Measurements from ENCODE around the gene CAPG. TPM values are rescaled to one million over a fixed set of nuclear protein-coding genes. Genes with fewer than 3 reads are reported as not detected.
"Not testable (repeated sequence)": the region's sequence is repeated elsewhere in the genome, so short reads cannot be mapped to it uniquely, and the experiment has no call there.

CAPG gene, protein sequence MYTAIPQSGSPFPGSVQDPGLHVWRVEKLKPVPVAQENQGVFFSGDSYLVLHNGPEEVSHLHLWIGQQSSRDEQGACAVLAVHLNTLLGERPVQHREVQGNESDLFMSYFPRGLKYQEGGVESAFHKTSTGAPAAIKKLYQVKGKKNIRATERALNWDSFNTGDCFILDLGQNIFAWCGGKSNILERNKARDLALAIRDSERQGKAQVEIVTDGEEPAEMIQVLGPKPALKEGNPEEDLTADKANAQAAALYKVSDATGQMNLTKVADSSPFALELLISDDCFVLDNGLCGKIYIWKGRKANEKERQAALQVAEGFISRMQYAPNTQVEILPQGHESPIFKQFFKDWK
- total RNA-seq, result 62.6 TPM

DNA sequence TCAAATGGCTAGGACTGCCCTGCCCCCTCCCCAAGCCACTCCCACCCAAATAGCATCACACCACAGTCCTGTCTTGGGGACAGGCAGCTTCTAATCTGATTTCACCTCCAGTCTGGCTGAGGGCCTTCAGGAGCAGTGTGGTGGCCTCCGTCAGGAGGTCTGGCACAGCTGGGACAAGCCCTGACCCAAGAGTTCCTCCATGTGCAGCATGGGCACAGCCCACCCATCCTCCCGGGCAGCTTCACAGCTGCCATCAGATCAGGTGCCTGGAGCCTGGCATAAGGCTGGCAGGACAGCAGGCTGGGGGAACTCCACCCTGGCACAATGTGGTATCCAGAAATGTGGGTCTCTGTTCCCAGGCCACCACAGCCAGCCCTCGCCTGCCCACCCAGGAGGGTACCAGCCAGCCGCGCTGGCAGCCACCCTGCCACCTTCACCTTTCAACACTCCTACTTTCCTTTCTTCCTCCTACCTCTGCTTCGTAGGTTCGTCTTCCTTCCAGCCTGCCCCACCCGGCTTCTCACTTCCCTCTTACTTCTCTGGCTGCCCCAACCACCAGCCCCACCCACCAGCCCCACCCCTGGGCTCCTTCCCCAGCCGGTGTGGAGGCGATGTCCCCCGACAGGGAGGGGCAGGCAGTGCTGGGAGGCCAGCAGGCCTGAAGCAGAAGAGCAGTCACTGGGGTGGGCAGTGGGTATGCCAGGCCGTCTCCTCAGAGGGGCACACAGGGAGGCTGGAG, at the start of gene CAPG:
CAPG (minus strand) TSS at position 522 of the 739 bp plus-strand sequence. CDS start 8,221 bp downstream, outside the sequence.
- DNase-seq, result no peak

DNA sequence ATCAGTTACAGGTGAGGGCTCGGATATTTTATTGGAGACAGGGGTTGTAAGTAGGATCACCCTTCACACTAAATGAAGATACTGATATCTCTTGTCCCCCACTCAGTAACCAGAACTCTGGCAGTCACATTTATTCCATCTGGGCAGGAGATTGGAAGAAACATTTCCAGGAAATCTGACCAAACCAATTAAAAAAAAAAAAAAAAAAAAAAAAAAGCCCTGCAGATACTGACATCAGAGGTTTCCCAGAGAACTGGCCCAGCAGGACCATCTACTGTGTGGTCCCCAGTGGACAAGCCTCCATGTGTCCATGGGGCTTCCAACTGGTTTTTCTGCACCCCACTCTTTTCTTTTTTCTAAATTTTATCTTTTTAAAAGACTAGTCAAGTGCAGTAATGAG, 49.6 kb upstream of the CAPG start:
- DNase-seq, result no peak

- DNase-seq, result no peak
These were observed 48.7 kb upstream of the CAPG start for GRCh38 chr2:85458601-85459563.

- DNase-seq, result no peak
These were observed 47.7 kb upstream of the CAPG start for GRCh38 chr2:85457877-85458316.

DNA sequence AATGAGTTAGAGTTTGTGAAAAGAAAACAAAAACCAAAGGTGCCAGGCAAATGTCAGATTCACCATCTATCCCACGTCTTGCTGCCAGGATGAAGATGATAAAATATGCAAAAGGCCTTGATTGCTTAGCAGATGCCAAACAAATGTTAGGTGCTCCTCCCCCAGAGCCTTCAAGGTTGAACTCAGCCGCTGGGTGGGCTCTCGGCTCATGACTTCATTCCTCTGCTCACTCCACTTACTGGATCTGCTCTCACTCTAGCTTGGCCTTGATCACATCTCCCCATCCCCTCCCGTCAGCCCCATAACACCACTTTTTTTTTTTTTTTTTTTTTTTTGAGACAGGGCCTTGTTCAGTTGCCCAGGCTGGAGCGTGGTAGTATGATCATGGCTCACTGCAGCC, 46.9 kb upstream of the CAPG start:
- DNase-seq, result no peak

- DNase-seq, result no peak
These were observed 45.5 kb upstream of the CAPG start for GRCh38 chr2:85455552-85456090.

GRCh38 chr2:85453571-85453970, 43.4 kb upstream of the CAPG start:
- DNase-seq, result no peak

- no peak for DNase-seq
These were observed 42.1 kb upstream of the CAPG start for GRCh38 chr2:85452237-85452636.

- no peak for DNase-seq
These were observed 39.0 kb upstream of the CAPG start for GRCh38 chr2:85449214-85449588.

DNA sequence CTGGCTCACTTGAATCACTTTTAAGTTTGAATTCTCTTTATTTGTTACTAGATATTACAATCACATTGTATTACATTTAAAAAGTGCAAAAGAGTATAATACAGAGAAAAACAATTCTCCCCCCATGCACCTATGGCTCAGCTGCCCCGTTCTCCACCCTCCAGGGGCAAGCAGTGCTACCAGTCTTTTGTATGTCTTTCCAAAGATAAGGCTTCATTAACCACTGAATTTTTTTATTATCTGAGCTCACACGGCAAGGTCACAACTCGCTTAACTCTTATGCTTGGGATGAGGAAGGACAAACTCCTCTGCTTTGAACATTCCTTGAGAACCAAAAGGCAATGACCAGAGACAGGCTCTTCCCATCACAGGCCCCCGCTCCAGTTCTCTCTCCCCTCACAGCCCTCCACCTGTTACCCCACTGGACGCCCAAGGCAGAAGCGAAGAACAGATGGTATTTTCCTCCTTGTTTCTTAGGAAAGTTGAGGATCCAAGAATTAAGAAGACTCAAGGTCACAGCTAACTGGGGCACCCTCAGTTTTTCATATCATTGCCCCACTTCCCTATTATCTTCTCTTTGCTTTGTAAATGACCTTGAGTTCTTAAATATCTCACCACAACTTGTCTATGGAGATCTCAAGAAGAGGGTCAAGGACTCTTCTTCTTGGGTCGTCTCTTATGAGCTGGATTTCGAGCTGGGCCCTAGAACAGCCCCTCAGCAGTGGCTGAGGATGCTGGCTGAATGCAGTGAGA, 38.5 kb upstream of the CAPG start:
- no peak for DNase-seq

GRCh38 chr2:85447222-85447585, 37.0 kb upstream of the CAPG start:
- DNase-seq, result no peak

GRCh38 chr2:85446296-85447221, 36.4 kb upstream of the CAPG start:
- DNase-seq, result no peak

GRCh38 chr2:85445316-85446295, 35.4 kb upstream of the CAPG start:
- DNase-seq, result no peak

- DNase-seq, result no peak
These were observed 34.5 kb upstream of the CAPG start for GRCh38 chr2:85444629-85445172.

DNA sequence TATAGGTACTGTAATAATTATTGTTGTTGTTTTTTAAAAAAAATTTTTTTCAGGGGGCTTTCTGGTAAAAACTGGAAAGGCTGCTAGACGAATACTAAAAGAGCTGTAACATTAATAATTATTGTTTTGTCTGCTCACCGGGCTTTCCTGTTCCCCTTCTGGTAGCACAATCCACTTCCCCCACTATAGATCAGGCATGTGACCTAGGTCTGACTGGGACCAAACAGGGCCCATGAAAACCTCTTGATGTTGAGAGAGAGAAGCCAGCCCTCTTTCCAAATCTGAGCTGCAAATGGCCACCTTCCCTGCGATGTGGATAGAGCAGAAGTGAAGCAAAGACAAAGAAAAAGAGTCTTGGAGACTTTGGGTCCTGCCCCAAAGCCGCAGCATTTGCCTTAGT, 31.7 kb upstream of the CAPG start:
- no peak for DNase-seq

- no peak for DNase-seq
These were observed 30.6 kb upstream of the CAPG start for GRCh38 chr2:85440729-85441128.

DNA sequence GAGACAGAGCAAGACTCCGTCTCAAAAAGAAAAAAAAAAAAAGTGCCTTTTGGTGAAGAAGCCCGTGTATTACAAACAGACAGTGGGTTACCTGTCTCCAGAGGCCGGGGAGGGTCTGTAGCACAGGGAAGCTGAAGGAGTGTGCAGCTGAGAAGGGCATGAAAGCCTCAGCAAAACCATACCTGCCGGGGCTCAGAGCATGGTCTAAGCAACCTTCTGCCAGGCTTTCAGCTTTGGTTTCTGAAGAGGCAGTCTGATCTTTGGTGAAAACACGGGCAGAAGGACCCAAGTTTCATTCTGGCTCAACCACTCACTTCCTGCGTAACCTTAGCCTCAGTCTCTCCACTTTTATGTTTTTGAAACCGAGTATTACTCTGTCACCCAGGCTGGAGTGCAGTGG, 29.8 kb upstream of the CAPG start:
- DNase-seq, result no peak

GRCh38 chr2:85439569-85439968, 29.4 kb upstream of the CAPG start:
- DNase-seq, result not testable (repeated sequence)

- DNase-seq, result no peak
These were observed 28.9 kb upstream of the CAPG start for GRCh38 chr2:85439025-85439472.

Measured in skin of body (tissue), 2 donors.